RWPE2 (cell line): ENCODE data around the gene LRP1B.

ENCODE experiments used
- ATAC-seq: fragments of 200-7000 bp; cut with Tn5 transposase; 3 replicates; pipeline ENCODE4 v1.9.1; 2021; ENCODE audit warnings: low read depth
- DNase-seq: peaks from one replicate; pipeline ENCODE4 v3.0.0-alpha.2; 2020; ENCODE audit warnings: low spot score
- H3K27ac ChIP-seq: fragments of 450-650 bp; 2 replicates; pipeline ENCODE4 v1.5.1; 2017; ENCODE audit warnings: mild to moderate bottlenecking; ENCODE audit not compliant: poor library complexity, severe bottlenecking
- H3K27me3 ChIP-seq: fragments of 250-450 bp; sonication (Bioruptor Pico); 2 replicates; pipeline ENCODE4 v1.5.1; 2021; ENCODE audit warnings: mild to moderate bottlenecking, moderate library complexity; ENCODE audit not compliant: insufficient read depth, poor library complexity, severe bottlenecking
- H3K36me3 ChIP-seq: fragments of 250-450 bp; sonication (Bioruptor Pico); 2 replicates; pipeline ENCODE4 v1.5.1; 2020; ENCODE audit warnings: low read depth, mild to moderate bottlenecking, moderate library complexity
- H3K4me1 ChIP-seq: fragments of 250-450 bp; sonication (Bioruptor Pico); 2 replicates; pipeline ENCODE4 v1.5.1; 2021; ENCODE audit warnings: mild to moderate bottlenecking, moderate library complexity; ENCODE audit not compliant: insufficient read depth, poor library complexity, severe bottlenecking
- H3K4me3 ChIP-seq: fragments of 250-450 bp; sonication (Bioruptor Pico); 2 replicates; pipeline ENCODE4 v1.5.1; 2021; ENCODE audit warnings: mild to moderate bottlenecking, moderate library complexity; ENCODE audit not compliant: severe bottlenecking
- H3K9me3 ChIP-seq: fragments of 250-450 bp; sonication (Bioruptor Pico); 2 replicates; pipeline ENCODE4 v1.5.1; 2021; ENCODE audit warnings: mild to moderate bottlenecking, moderate library complexity; ENCODE audit not compliant: severe bottlenecking
- CTCF ChIP-seq: fragments of 450-650 bp; IDR thresholded peaks from one replicate; pipeline ENCODE4 v1.5.1; 2017; ENCODE audit warnings: mild to moderate bottlenecking, moderate library complexity; ENCODE audit not compliant: poor library complexity, severe bottlenecking

Gene LRP1B

DNA sequence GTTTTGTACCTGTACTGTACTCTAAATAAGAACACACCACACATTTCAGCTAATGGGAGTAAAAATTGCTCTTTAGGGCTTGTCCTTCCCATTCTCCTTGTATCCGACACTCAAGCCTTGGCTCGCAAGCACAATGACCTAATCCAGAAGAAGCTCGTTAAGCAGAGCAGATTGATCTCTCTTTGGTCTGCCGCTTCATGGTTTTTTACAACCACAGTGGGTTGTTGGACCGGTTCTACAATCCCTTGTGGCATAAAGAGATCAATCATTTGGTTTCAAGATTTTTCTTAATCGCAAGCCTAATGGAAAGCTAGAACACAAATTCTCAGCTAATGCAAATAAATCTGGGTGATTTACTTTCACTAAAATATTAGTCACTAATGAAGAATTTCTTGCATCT is 662.1 kb downstream of the LRP1B start:
- no peak for ATAC-seq

DNA sequence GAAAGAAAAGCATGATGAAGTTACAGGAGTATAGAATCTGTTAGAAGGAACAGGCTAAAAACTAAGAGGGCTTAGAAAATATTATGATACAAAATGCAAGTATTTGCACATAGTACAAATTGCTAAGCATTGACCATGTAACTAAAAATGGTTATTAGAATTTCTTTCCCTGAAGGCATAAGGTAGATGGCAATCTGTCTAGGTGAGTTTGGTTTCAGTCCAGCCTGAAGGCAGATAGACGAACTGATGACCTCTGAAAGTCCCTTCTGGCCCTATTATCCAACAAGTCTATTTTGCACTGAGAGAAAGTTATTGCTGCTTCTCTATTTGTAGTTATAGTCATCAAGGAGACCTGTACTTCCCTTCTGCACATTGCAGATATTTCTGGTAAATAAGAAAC is 663.5 kb downstream of the LRP1B start:
- H3K4me3 ChIP-seq: no peak overlapping the region
- no peaks in the 10 kb centered on the region for H3K9me3 ChIP-seq
- DNase-seq (no peak), ATAC-seq (no peak)
- H3K27me3 ChIP-seq: no peaks in the 10 kb centered on the region
- H3K27ac ChIP-seq: no peak overlapping the region
- no peak for TF ChIP-seq CTCF
- H3K36me3 ChIP-seq: no peaks in the 10 kb centered on the region
- H3K4me1 ChIP-seq: no peaks in the 10 kb centered on the region

More for the DNA sequence above, 662.1 kb downstream of the LRP1B start:
- H3K9me3 ChIP-seq: no peaks in the 10 kb centered on the region
- H3K4me1 ChIP-seq: no peaks in the 10 kb centered on the region
- no peak for TF ChIP-seq CTCF
- no peaks in the 10 kb centered on the region for H3K27me3 ChIP-seq
- no peak for DNase-seq
- H3K36me3 ChIP-seq: no peaks in the 10 kb centered on the region
- H3K4me3 ChIP-seq: no peak overlapping the region
- H3K27ac ChIP-seq: no peak overlapping the region

GRCh38 chr2:141464995-141465394 is 665.8 kb downstream of the LRP1B start:
- no peaks in the 10 kb centered on the region for H3K36me3 ChIP-seq
- DNase-seq (no peak), ATAC-seq (no peak)
- TF ChIP-seq CTCF: no peak
- no peaks in the 10 kb centered on the region for H3K9me3 ChIP-seq
- no peak overlapping the region for H3K27ac ChIP-seq
- no peaks in the 10 kb centered on the region for H3K4me1 ChIP-seq
- H3K27me3 ChIP-seq: no peaks in the 10 kb centered on the region
- no peak overlapping the region for H3K4me3 ChIP-seq

GRCh38 chr2:141458351-141458750 is 672.5 kb downstream of the LRP1B start:
- TF ChIP-seq CTCF: no peak
- H3K9me3 ChIP-seq: no peaks in the 10 kb centered on the region

GRCh38 chr2:141455877-141456276 is 674.9 kb downstream of the LRP1B start:
- no peak for ATAC-seq

More at GRCh38 chr2:141458351-141458750, 672.5 kb downstream of the LRP1B start:
- no peaks in the 10 kb centered on the region for H3K4me1 ChIP-seq
- H3K36me3 ChIP-seq: no peaks in the 10 kb centered on the region
- H3K4me3 ChIP-seq: no peak overlapping the region
- DNase-seq (no peak), ATAC-seq (no peak)
- no peak overlapping the region for H3K27ac ChIP-seq
- no peaks in the 10 kb centered on the region for H3K27me3 ChIP-seq

More at GRCh38 chr2:141455877-141456276, 674.9 kb downstream of the LRP1B start:
- no peak for TF ChIP-seq CTCF
- Histone ChIP-seq H3K9me3 (no peaks in the 10 kb centered on the region), H3K36me3 (no peaks in the 10 kb centered on the region), H3K4me1 (no peaks in the 10 kb centered on the region), H3K4me3 (no peak overlapping the region), H3K27me3 (no peaks in the 10 kb centered on the region), H3K27ac (no peak overlapping the region)
- DNase-seq: no peak
